OCI-LY1 (cell line): ENCODE data around the gene OS9.

Experiments
- H2AFZ ChIP-seq: fragments of 200-600 bp; sonication (generic), shearing (Covaris generic); 2 replicates; pipeline ENCODE4 v1.6.0; 2014; ENCODE audit warnings: antibody characterized with exemption, mild to moderate bottlenecking, low read length
- H3F3A ChIP-seq: fragments of 200-600 bp; sonication (generic), shearing (Covaris generic); 2 replicates; pipeline ENCODE4 v1.6.0; 2014; ENCODE audit warnings: mild to moderate bottlenecking, antibody characterized with exemption, low read length, moderate library complexity; ENCODE audit not compliant: insufficient read depth
- H3K27ac ChIP-seq: fragments of 200-600 bp; sonication (generic); 2 replicates; pipeline ENCODE4 v1.5.1; 2014; ENCODE audit warnings: low read length, mixed run types, mild to moderate bottlenecking, low read depth; ENCODE audit not compliant: poor library complexity, severe bottlenecking
- H3K27me3 ChIP-seq: fragments of 200-600 bp; sonication (generic); 2 replicates; pipeline ENCODE4 v1.6.0; 2014; ENCODE audit warnings: antibody characterized with exemption, mild to moderate bottlenecking, low read length, moderate library complexity; ENCODE audit not compliant: insufficient read depth
- H3K36me3 ChIP-seq: fragments of 200-600 bp; sonication (generic); 2 replicates; pipeline ENCODE4 v1.6.1; 2014; ENCODE audit warnings: mild to moderate bottlenecking, antibody characterized with exemption, low read length, moderate library complexity, mixed read lengths; ENCODE audit not compliant: insufficient read depth
- H3K4me1 ChIP-seq: fragments of 200-600 bp; sonication (generic); 2 replicates; pipeline ENCODE4 v1.5.1; 2014; ENCODE audit warnings: mild to moderate bottlenecking, low read length, moderate library complexity; ENCODE audit not compliant: insufficient read depth, severe bottlenecking
- H3K4me2 ChIP-seq: fragments of 200-600 bp; sonication (generic), shearing (Covaris generic); 2 replicates; pipeline ENCODE4 v1.6.1; 2014; ENCODE audit warnings: low read length
- H3K4me3 ChIP-seq: fragments of 200-600 bp; sonication (generic); 2 replicates; pipeline ENCODE4 v1.5.1; 2014; ENCODE audit warnings: low read length, low read depth, mild to moderate bottlenecking, mixed read lengths; ENCODE audit not compliant: poor library complexity, severe bottlenecking
- H3K79me2 ChIP-seq: fragments of 200-600 bp; shearing (Covaris generic); 2 replicates; pipeline ENCODE4 v1.6.1; 2016; ENCODE audit warnings: mixed run types, low read length, mixed read lengths; ENCODE audit not compliant: insufficient read depth
- H3K9ac ChIP-seq: fragments of 200-600 bp; sonication (generic), shearing (Covaris generic); 2 replicates; pipeline ENCODE4 v1.6.1; 2014; ENCODE audit warnings: mild to moderate bottlenecking, low read length, mixed read lengths
- H3K9me2 ChIP-seq: fragments of 200-600 bp; sonication (generic), shearing (Covaris generic); 2 replicates; pipeline ENCODE4 v1.6.1; 2014; ENCODE audit warnings: low read depth, mild to moderate bottlenecking, low read length, mixed read lengths
- H3K9me3 ChIP-seq: fragments of 200-600 bp; shearing (Covaris generic); 2 replicates; pipeline ENCODE4 v1.6.1; 2014; ENCODE audit warnings: low read length, mixed read lengths
- H4K20me1 ChIP-seq: fragments of 200-600 bp; sonication (generic), shearing (Covaris generic); 2 replicates; pipeline ENCODE4 v1.6.0; 2016; ENCODE audit warnings: mild to moderate bottlenecking, low read length; ENCODE audit not compliant: insufficient read depth
- CTCF ChIP-seq: fragments of 200-600 bp; sonication (generic), shearing (Covaris generic); IDR thresholded peaks from 2 replicates; pipeline ENCODE4 v1.5.1; 2017; ENCODE audit warnings: mild to moderate bottlenecking, antibody characterized with exemption, low read length, moderate library complexity, mixed read lengths
- EZH2 ChIP-seq: fragments of 200-600 bp; sonication (generic), shearing (Covaris generic); IDR thresholded peaks from 2 replicates; pipeline ENCODE4 v1.8.0; 2017; ENCODE audit warnings: borderline replicate concordance, mixed run types, mild to moderate bottlenecking, antibody characterized with exemption, low read length, moderate library complexity, mixed read lengths

OS9 gene

DNA sequence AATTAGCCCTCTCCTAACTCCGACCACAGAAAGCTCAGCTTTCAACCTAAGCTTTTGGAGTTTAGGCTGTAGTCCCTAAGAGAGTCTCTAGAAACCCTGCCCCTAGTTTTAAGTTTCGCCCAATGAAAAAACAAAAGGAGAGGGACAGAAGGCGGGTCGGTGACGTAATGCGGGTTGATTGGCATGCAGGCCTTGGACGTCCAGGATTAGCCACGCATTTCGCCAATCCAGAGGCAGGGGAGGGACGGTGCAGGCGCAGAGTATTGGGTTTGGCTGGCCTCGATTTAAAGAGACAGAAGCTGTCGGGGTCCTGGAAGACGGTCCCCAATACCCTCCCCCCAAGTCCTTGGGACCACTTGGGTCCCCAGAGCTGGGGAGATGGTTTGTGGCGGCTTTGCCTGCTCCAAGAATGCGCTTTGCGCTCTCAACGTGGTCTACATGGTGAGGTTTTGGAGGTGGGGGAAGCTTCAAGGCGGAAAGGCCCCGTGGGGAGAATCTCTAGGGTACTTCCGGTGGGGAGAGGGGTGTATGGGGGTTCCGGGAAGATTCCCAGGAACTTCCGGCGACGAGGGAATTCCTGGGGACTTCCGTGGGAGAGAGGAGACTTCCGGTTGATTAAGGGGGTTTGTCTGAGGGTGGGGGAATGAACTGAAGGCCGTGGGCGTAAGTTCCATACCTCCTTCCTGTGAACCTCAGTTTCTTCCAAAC lies 51.0 kb downstream of the OS9 start, which contains the start of gene TSPAN31:
TSPAN31 (plus strand) TSS at position 263 of the 708 bp plus-strand sequence; CDS start at position 379, 116 bp downstream.
- peak within 1 kb of the TSS; percentile 5; the same call in 1 of the 2 replicates for H2AFZ ChIP-seq
- TF ChIP-seq CTCF, result no peak
- TF ChIP-seq EZH2, result no peak
- no peaks in the 10 kb centered on the region for H3K9me3 ChIP-seq

DNA sequence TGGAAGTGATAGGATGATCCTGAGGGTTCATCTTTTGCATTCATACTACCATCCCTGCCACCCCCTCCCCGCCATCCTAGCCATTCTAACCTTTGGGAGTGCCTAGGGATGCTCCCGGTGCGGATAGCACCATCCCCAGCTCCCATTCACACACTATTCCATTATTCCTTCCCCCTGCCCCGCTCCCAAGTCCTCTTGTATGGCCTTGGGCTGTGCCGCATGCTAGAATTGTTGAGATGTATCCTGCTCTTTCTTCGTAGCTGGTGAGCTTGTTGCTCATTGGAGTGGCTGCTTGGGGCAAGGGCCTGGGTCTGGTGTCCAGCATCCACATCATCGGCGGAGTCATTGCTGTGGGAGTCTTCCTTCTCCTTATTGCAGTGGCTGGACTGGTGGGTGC lies 51.6 kb downstream of the OS9 start:
- Histone ChIP-seq H3K4me1 (peaks cover 46% of the 10 kb centered on the region), H4K20me1 (no peaks in the 10 kb centered on the region), H3K27ac (peak overlapping the region; percentile 74), H3K4me3 (peak overlapping the region; percentile 72), H3K4me2 (peak overlapping the region; percentile 79), H3F3A (no peaks in the 10 kb centered on the region; the same call in 1 of the 2 replicates), H2AFZ (no peak overlapping the region), H3K9me2 (no peaks in the 10 kb centered on the region), H3K9ac (peak overlapping the region; percentile 83), H3K36me3 (peaks cover 44% of the 10 kb centered on the region), H3K9me3 (no peaks in the 10 kb centered on the region), H3K79me2 (peaks cover 5% of the 10 kb centered on the region), H3K27me3 (no peaks in the 10 kb centered on the region)
- no peak for TF ChIP-seq CTCF
- TF ChIP-seq EZH2, result no peak

More for the DNA sequence above, 51.0 kb downstream of the OS9 start, which contains the start of gene TSPAN31:
- Histone ChIP-seq H3K27me3 (no peaks in the 10 kb centered on the region), H3K4me2 (peak within 1 kb of the TSS; percentile 79), H3K79me2 (no peaks in the 10 kb centered on the region), H3K9me2 (no peaks in the 10 kb centered on the region), H3K27ac (peak within 1 kb of the TSS; percentile 74), H4K20me1 (no peaks in the 10 kb centered on the region), H3K4me1 (peaks cover 49% of the 10 kb centered on the region), H3F3A (no peaks in the 10 kb centered on the region; the same call in 1 of the 2 replicates), H3K9ac (peak within 1 kb of the TSS; percentile 83), H3K36me3 (peaks cover 39% of the 10 kb centered on the region), H3K4me3 (peak within 1 kb of the TSS; percentile 72)

GRCh38 chr12:57746025-57746424 lies 52.1 kb downstream of the OS9 start:
- Histone ChIP-seq H3K9me2 (no peaks in the 10 kb centered on the region), H3K4me2 (peak overlapping the region; percentile 79), H3K36me3 (peaks cover 49% of the 10 kb centered on the region), H3K27ac (no peak overlapping the region), H3K4me1 (peaks cover 46% of the 10 kb centered on the region), H3F3A (no peaks in the 10 kb centered on the region; the same call in 1 of the 2 replicates), H3K9me3 (no peaks in the 10 kb centered on the region), H3K4me3 (peak overlapping the region; percentile 72), H4K20me1 (no peaks in the 10 kb centered on the region), H3K79me2 (peaks cover 10% of the 10 kb centered on the region), H2AFZ (no peak overlapping the region), H3K27me3 (no peaks in the 10 kb centered on the region), H3K9ac (peak overlapping the region; percentile 83; the same call in 1 of the 2 replicates)
- no peak for TF ChIP-seq EZH2
- TF ChIP-seq CTCF, result no peak
